ENCODE results near the gene CHCHD6.

GRCh38 chr3:126896968-126897367 is 192.9 kb downstream of the CHCHD6 start:
- TF ChIP-seq CTCF (IDR thresholded peaks at IDR 0.05) (no peak), ZFX (IDR thresholded peaks at IDR 0.05; ENCODE audit: borderline replicate concordance) (no peak)
